ENCODE data around the gene C16orf89. TPM values are rescaled to one million over a fixed set of nuclear protein-coding genes. Genes with fewer than 3 reads are reported as not detected.

The C16orf89 gene
- polyA plus RNA-seq, 1 of the 3 experiments (the other 2 are of a cell fraction) = not detected

DNA sequence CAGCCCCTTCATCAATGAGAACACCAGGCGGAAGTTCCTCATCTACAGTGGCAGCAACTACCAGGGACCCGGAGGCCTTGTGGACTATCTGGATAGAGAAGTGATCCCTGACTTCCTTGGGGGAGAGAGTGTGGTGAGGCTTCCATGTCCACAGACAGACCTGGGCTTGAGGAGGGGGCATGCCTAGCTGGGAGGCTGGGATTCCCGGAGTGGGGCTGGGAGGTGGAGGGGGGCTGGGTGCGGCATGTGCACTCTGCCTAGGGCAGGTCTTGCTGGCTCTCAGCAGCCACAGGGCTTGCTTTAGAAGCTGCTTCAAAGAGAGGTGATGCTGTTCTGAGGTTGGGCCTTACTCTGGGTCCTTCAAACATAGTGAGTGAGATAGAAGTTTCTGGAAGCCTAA, 59.8 kb downstream of the C16orf89 start:
- Histone ChIP-seq H3K4me3 (ENCODE audit: low read depth in 2 of 2, low read length in 1 of 2) (no peak overlapping the region), H3K4me1 (ENCODE audit: control insufficient read depth in 1 of 2, insufficient read depth in 2 of 2, low read depth in 1 of 2, low read length in 1 of 2) (no peaks in the 10 kb centered on the region), H3K27ac (ENCODE audit: low read depth in 2 of 2, low read length in 1 of 2) (no peak overlapping the region), H3K4me2 (no peak overlapping the region), H4K20me1 (ENCODE audit: insufficient read depth) (no peaks in the 10 kb centered on the region), H3F3A (replicated peaks; ENCODE audit: insufficient read depth) (no peaks in the 10 kb centered on the region), H2AFZ (ENCODE audit: low read depth) (no peak overlapping the region), H3K9ac (no peak overlapping the region), H3K27me3 (ENCODE audit: insufficient read depth) (peaks cover 19% of the 10 kb centered on the region; the same call in 1 of the 2 replicates), H3K9me3 (no peaks in the 10 kb centered on the region), H3K9me2 (no peaks in the 10 kb centered on the region), H3K36me3 (replicated peaks in 1 of 2; ENCODE audit: control insufficient read depth in 1 of 2, insufficient read depth in 2 of 2, low read length in 1 of 2) (no peaks in the 10 kb centered on the region), H3K79me2 (ENCODE audit: insufficient read depth) (no peaks in the 10 kb centered on the region)
- CTCF ChIA-PET = no interaction called here
- TF ChIP-seq SMC3 (IDR thresholded peaks at IDR 0.05; ENCODE audit: low read depth, low read length) = no peak
- WGBS (ENCODE audit: low lambda C conversion rate) = 75% methylated on average over 4 of the region's 4 CpGs
- no peak for DNase-seq
- POLR2A ChIA-PET = no interaction called here

GRCh38 chr16:5004311-5004710, 61.4 kb downstream of the C16orf89 start:
- DNase-seq = no peak
- Histone ChIP-seq H3K79me2 (ENCODE audit: insufficient read depth) (no peaks in the 10 kb centered on the region), H3K4me3 (ENCODE audit: low read depth in 2 of 2, low read length in 1 of 2) (no peak overlapping the region), H3K9ac (no peak overlapping the region), H2AFZ (ENCODE audit: low read depth) (no peak overlapping the region), H3K9me2 (no peaks in the 10 kb centered on the region), H4K20me1 (ENCODE audit: insufficient read depth) (no peaks in the 10 kb centered on the region), H3F3A (replicated peaks; ENCODE audit: insufficient read depth) (no peaks in the 10 kb centered on the region), H3K4me2 (no peak overlapping the region), H3K27me3 (ENCODE audit: insufficient read depth) (peaks cover 9% of the 10 kb centered on the region; the same call in 1 of the 2 replicates), H3K4me1 (ENCODE audit: control insufficient read depth in 1 of 2, insufficient read depth in 2 of 2, low read depth in 1 of 2, low read length in 1 of 2) (no peaks in the 10 kb centered on the region), H3K36me3 (replicated peaks in 1 of 2; ENCODE audit: control insufficient read depth in 1 of 2, insufficient read depth in 2 of 2, low read length in 1 of 2) (no peaks in the 10 kb centered on the region), H3K27ac (ENCODE audit: low read depth in 2 of 2, low read length in 1 of 2) (no peak overlapping the region), H3K9me3 (no peaks in the 10 kb centered on the region)
- ChIA-PET POLR2A (no interaction called here), CTCF (no interaction called here)
- TF ChIP-seq SMC3 (IDR thresholded peaks at IDR 0.05; ENCODE audit: low read depth, low read length) (no peak), TAF1 (IDR thresholded peaks at IDR 0.05; ENCODE audit: borderline replicate concordance, low read depth, low read length) (no peak), POLR2AphosphoS5 (IDR thresholded peaks at IDR 0.05; ENCODE audit: low read depth, low read length) (no peak), ELF1 (IDR thresholded peaks at IDR 0.05) (no peak), RCOR1 (IDR thresholded peaks at IDR 0.05; ENCODE audit: low read length) (no peak), GATA2 (CRISPR knock-in tag; IDR thresholded peaks at IDR 0.05) (no peak), FOSL2 (IDR thresholded peaks at IDR 0.05; ENCODE audit: borderline replicate concordance, low read depth) (no peak), MXI1 (IDR thresholded peaks at IDR 0.05; ENCODE audit: low read depth, low read length) (no peak), REST (IDR thresholded peaks at IDR 0.05; ENCODE audit: low read depth, low read length) (no peak), YY1 (IDR thresholded peaks at IDR 0.05; ENCODE audit: low read depth) (no peak), NRF1 (IDR thresholded peaks at IDR 0.05; ENCODE audit: low read depth, low read length) (no peak), GABPA (IDR thresholded peaks at IDR 0.05; ENCODE audit: low read depth) (no peak), JUND (IDR thresholded peaks at IDR 0.05) (no peak)
- whole genome bisulfite sequencing (ENCODE audit: low lambda C conversion rate) = 56% methylated on average over 5 of the region's 5 CpGs

All from SK-N-SH (cell line).